NOMO-1 (cell line): Measurements from ENCODE around the gene PRKG1.
A peak's percentile ranks its signal among the peaks of the same experiment; 100 is the strongest.

ENCODE experiments used
- DNase-seq, 2 experiments: peaks; one replicate each; lab custom pipeline; 2025; ENCODE audit not compliant: unreplicated experiment in 2 of 2; lab: John Stamatoyannopoulos, UW

The PRKG1 gene

GRCh38 chr10:52258799-52259425 is 1184.6 kb downstream of the PRKG1 start:
- DNase-seq, result no peak

GRCh38 chr10:52259426-52259812 is 1185.1 kb downstream of the PRKG1 start:
- no peak for DNase-seq

- DNase-seq, result no peak
Observed at GRCh38 chr10:52261362-52261761, 1187.1 kb downstream of the PRKG1 start.

- no peak for DNase-seq
Observed at GRCh38 chr10:52265131-52265926, 1191.0 kb downstream of the PRKG1 start.

- no peak for DNase-seq
Observed at GRCh38 chr10:52266858-52267257, 1192.6 kb downstream of the PRKG1 start.

- DNase-seq, result no peak
Observed at GRCh38 chr10:52268790-52269189, 1194.5 kb downstream of the PRKG1 start.

GRCh38 chr10:52269233-52269632 is 1194.9 kb downstream of the PRKG1 start:
- no peak for DNase-seq

- DNase-seq, result no peak
Observed at GRCh38 chr10:52276163-52276562, 1201.9 kb downstream of the PRKG1 start.

GRCh38 chr10:52276986-52277385 is 1202.7 kb downstream of the PRKG1 start:
- DNase-seq, result no peak

- no peak for DNase-seq
Observed at GRCh38 chr10:52279546-52279945, 1205.3 kb downstream of the PRKG1 start.

GRCh38 chr10:52280051-52280450 is 1205.8 kb downstream of the PRKG1 start:
- no peak for DNase-seq

GRCh38 chr10:52283174-52283573 is 1208.9 kb downstream of the PRKG1 start:
- no peak for DNase-seq

GRCh38 chr10:52284416-52285013 is 1210.2 kb downstream of the PRKG1 start:
- no peak for DNase-seq

GRCh38 chr10:52287866-52288265 is 1213.6 kb downstream of the PRKG1 start:
- DNase-seq, result no peak

GRCh38 chr10:52297747-52298146 is 1223.5 kb downstream of the PRKG1 start:
- DNase-seq, result no peak

GRCh38 chr10:52300599-52301277 is 1226.5 kb downstream of the PRKG1 start:
- DNase-seq, result no peak

GRCh38 chr10:52308251-52309031 is 1234.2 kb downstream of the PRKG1 start:
- peak; percentile 34 to 46 for DNase-seq

- DNase-seq, result no peak
Observed at GRCh38 chr10:52312942-52313255, 1238.6 kb downstream of the PRKG1 start.

GRCh38 chr10:52313256-52313932 is 1239.1 kb downstream of the PRKG1 start:
- no peak for DNase-seq
